Immature natural killer cell (primary cell): ENCODE measurements around the gene NRIP3. TPM values are rescaled to one million over a fixed set of nuclear protein-coding genes. Genes with fewer than 3 reads are reported as not detected.
"Not testable (repeated sequence)": the region's sequence is repeated elsewhere in the genome, so short reads cannot be mapped to it uniquely, and the experiment has no call there.

Experiments used
- DNase-seq, 3 donors: peaks; one replicate each; pipeline ENCODE4 v3.0.0; 2022; ENCODE audit warnings: mixed read lengths in 1 of 3
- H3K27ac Mint-ChIP-seq, 6 donors: one replicate each; pipeline ENCODE4 v1.8.0; 2020; ENCODE audit warnings: mixed read lengths in 6 of 6, mild to moderate bottlenecking in 5 of 6, inconsistent platforms in 4 of 6, moderate library complexity in 3 of 6
- H3K27me3 Mint-ChIP-seq, 3 donors: one replicate each; pipeline ENCODE4 v1.8.0; 2020 to 2021; ENCODE audit warnings: low read depth in 3 of 3, mild to moderate bottlenecking in 3 of 3, mixed read lengths in 3 of 3, moderate library complexity in 3 of 3, inconsistent platforms in 1 of 3
- H3K36me3 Mint-ChIP-seq, 3 donors: one replicate each; pipeline ENCODE4 v1.8.0; 2020; ENCODE audit warnings: mixed read lengths in 3 of 3, inconsistent platforms in 2 of 3, mild to moderate bottlenecking in 2 of 3
- H3K4me1 Mint-ChIP-seq, 2 donors: one replicate each; pipeline ENCODE4 v1.8.0; 2020; ENCODE audit warnings: inconsistent platforms in 2 of 2, mild to moderate bottlenecking in 2 of 2, mixed read lengths in 2 of 2, moderate library complexity in 1 of 2
- H3K4me3 Mint-ChIP-seq, 5 donors: one replicate each; pipeline ENCODE4 v1.8.0; 2020; ENCODE audit warnings: mild to moderate bottlenecking in 5 of 5, mixed read lengths in 5 of 5, inconsistent platforms in 3 of 5, moderate library complexity in 3 of 5
- H3K9me3 Mint-ChIP-seq, 6 donors: one replicate each; pipeline ENCODE4 v1.8.0; 2020; ENCODE audit warnings: mild to moderate bottlenecking in 6 of 6, mixed read lengths in 6 of 6, inconsistent platforms in 4 of 6, moderate library complexity in 3 of 6
- polyA plus RNA-seq, 3 donors: library from polyadenylated mRNA; unstranded; fragments of 300-500 nt; fragmentation: Illumina TruSeq; gene quantifications; one replicate each; pipeline ENCODE4 v1.2.3, GENCODE V29; 2021

NRIP3 gene
- polyA plus RNA-seq, 3 donors from 2014 or later: 0.19 to 1.1 TPM; not detected in 1

GRCh38 chr11:9008011-9008550 lies 4.3 kb upstream of the NRIP3 start:
- Mint-ChIP-seq H3K27ac (no peak overlapping the region), H3K9me3 (peaks cover 0 to 4% (median 0%) of the 10 kb centered on the region in 6 donors), H3K4me3 (no peak overlapping the region), H3K36me3 (no peaks in the 10 kb centered on the region), H3K27me3 (peaks cover 2 to 15% (median 8%) of the 10 kb centered on the region in 3 donors), H3K4me1 (peaks cover 8 to 15% of the 10 kb centered on the region in 2 donors)
- no peak for DNase-seq

GRCh38 chr11:9005087-9005486 lies 1.3 kb upstream of the NRIP3 start:
- Mint-ChIP-seq H3K36me3 (no peaks in the 10 kb centered on the region), H3K27ac (peak overlapping the region in 3 of 6 donors; percentile 0 to 38 (median 4)), H3K4me3 (peak overlapping the region; percentile 65 to 82 (median 68)), H3K27me3 (peaks cover 7 to 28% (median 23%) of the 10 kb centered on the region in 3 donors), H3K4me1 (peaks cover 14 to 27% of the 10 kb centered on the region in 2 donors), H3K9me3 (peaks cover 0 to 4% (median 0%) of the 10 kb centered on the region in 6 donors)
- DNase-seq: no peak

GRCh38 chr11:9004183-9004926 lies 554 bp upstream of the NRIP3 start:
- DNase-seq: no peak
- peak overlapping the region; percentile 65 to 82 (median 68) for H3K4me3 Mint-ChIP-seq
- peaks cover 7 to 28% (median 25%) of the 10 kb centered on the region in 3 donors for H3K27me3 Mint-ChIP-seq
- H3K4me1 Mint-ChIP-seq: peaks cover 14 to 27% of the 10 kb centered on the region in 2 donors
- no peaks in the 10 kb centered on the region for H3K36me3 Mint-ChIP-seq
- H3K27ac Mint-ChIP-seq: peak overlapping the region in 1 of 6 donors; percentile 4
- H3K9me3 Mint-ChIP-seq: peaks cover 0 to 4% (median 0%) of the 10 kb centered on the region in 6 donors

GRCh38 chr11:9002920-9003572 lies 755 bp downstream of the NRIP3 start:
- peaks cover 0 to 4% (median 0%) of the 10 kb centered on the region in 6 donors for H3K9me3 Mint-ChIP-seq
- peaks cover 8 to 33% (median 23%) of the 10 kb centered on the region in 3 donors for H3K27me3 Mint-ChIP-seq
- H3K36me3 Mint-ChIP-seq: no peaks in the 10 kb centered on the region
- H3K4me3 Mint-ChIP-seq: peak overlapping the region; percentile 80 to 89 (median 84)
- H3K27ac Mint-ChIP-seq: peak overlapping the region in 4 of 6 donors; percentile 56 to 87 (median 74)
- peaks cover 14 to 27% of the 10 kb centered on the region in 2 donors for H3K4me1 Mint-ChIP-seq
- no peak for DNase-seq

GRCh38 chr11:9001736-9002135 lies 2.1 kb downstream of the NRIP3 start:
- peaks cover 8 to 33% (median 23%) of the 10 kb centered on the region in 3 donors for H3K27me3 Mint-ChIP-seq
- H3K27ac Mint-ChIP-seq: no peak overlapping the region
- H3K4me1 Mint-ChIP-seq: peaks cover 14 to 27% of the 10 kb centered on the region in 2 donors
- H3K4me3 Mint-ChIP-seq: no peak overlapping the region
- no peak for DNase-seq
- peaks cover 0 to 4% (median 0%) of the 10 kb centered on the region in 6 donors for H3K9me3 Mint-ChIP-seq
- H3K36me3 Mint-ChIP-seq: no peaks in the 10 kb centered on the region

- H3K9me3 Mint-ChIP-seq: no peaks in the 10 kb centered on the region
- no peaks in the 10 kb centered on the region for H3K36me3 Mint-ChIP-seq
- H3K4me3 Mint-ChIP-seq: no peak overlapping the region
- DNase-seq: no peak
- H3K27ac Mint-ChIP-seq: no peak overlapping the region
- peaks cover 5 to 11% of the 10 kb centered on the region in 2 donors for H3K4me1 Mint-ChIP-seq
- H3K27me3 Mint-ChIP-seq: peaks cover 8 to 24% (median 8%) of the 10 kb centered on the region in 3 donors
These were observed 5.8 kb downstream of the NRIP3 start for GRCh38 chr11:8998017-8998416.

GRCh38 chr11:8997451-8997850 lies 6.3 kb downstream of the NRIP3 start:
- no peak overlapping the region for H3K4me3 Mint-ChIP-seq
- H3K27me3 Mint-ChIP-seq: peaks cover 6 to 20% (median 7%) of the 10 kb centered on the region in 3 donors
- H3K9me3 Mint-ChIP-seq: no peaks in the 10 kb centered on the region
- H3K4me1 Mint-ChIP-seq: peaks cover 2 to 5% of the 10 kb centered on the region in 2 donors
- DNase-seq: no peak
- H3K36me3 Mint-ChIP-seq: no peaks in the 10 kb centered on the region
- H3K27ac Mint-ChIP-seq: no peak overlapping the region

GRCh38 chr11:8989453-8989852 lies 14.3 kb downstream of the NRIP3 start:
- H3K27me3 Mint-ChIP-seq: peaks cover 0 to 5% (median 2%) of the 10 kb centered on the region in 3 donors
- H3K36me3 Mint-ChIP-seq: no peaks in the 10 kb centered on the region
- DNase-seq: no peak
- H3K4me3 Mint-ChIP-seq: no peak overlapping the region
- no peaks in the 10 kb centered on the region for H3K4me1 Mint-ChIP-seq
- no peaks in the 10 kb centered on the region for H3K9me3 Mint-ChIP-seq
- no peak overlapping the region for H3K27ac Mint-ChIP-seq

- peaks cover 0 to 5% (median 2%) of the 10 kb centered on the region in 3 donors for H3K27me3 Mint-ChIP-seq
- H3K4me3 Mint-ChIP-seq: no peak overlapping the region
- DNase-seq: no peak
- H3K27ac Mint-ChIP-seq: no peak overlapping the region
- no peaks in the 10 kb centered on the region for H3K9me3 Mint-ChIP-seq
- H3K4me1 Mint-ChIP-seq: no peaks in the 10 kb centered on the region
- H3K36me3 Mint-ChIP-seq: no peaks in the 10 kb centered on the region
These were observed 15.2 kb downstream of the NRIP3 start for GRCh38 chr11:8988329-8989234.

- H3K9me3 Mint-ChIP-seq: no peaks in the 10 kb centered on the region
- no peaks in the 10 kb centered on the region for H3K36me3 Mint-ChIP-seq
- H3K4me1 Mint-ChIP-seq: no peaks in the 10 kb centered on the region
- H3K27me3 Mint-ChIP-seq: peaks cover 0 to 5% (median 2%) of the 10 kb centered on the region in 3 donors
- DNase-seq: no peak
- no peak overlapping the region for H3K4me3 Mint-ChIP-seq
- H3K27ac Mint-ChIP-seq: no peak overlapping the region
These were observed 16.4 kb downstream of the NRIP3 start for GRCh38 chr11:8987446-8987845.

GRCh38 chr11:8986772-8987171 lies 17.0 kb downstream of the NRIP3 start:
- not testable (repeated sequence) for H3K36me3 Mint-ChIP-seq, H3K27me3 Mint-ChIP-seq, H3K4me1 Mint-ChIP-seq, DNase-seq, H3K27ac Mint-ChIP-seq, H3K4me3 Mint-ChIP-seq, H3K9me3 Mint-ChIP-seq

- no peak overlapping the region for H3K27ac Mint-ChIP-seq
These were observed 18.3 kb downstream of the NRIP3 start for GRCh38 chr11:8985462-8985861.

GRCh38 chr11:8983552-8983951 lies 20.2 kb downstream of the NRIP3 start:
- H3K27me3 Mint-ChIP-seq: peaks cover 0 to 3% (median 0%) of the 10 kb centered on the region in 3 donors
- no peaks in the 10 kb centered on the region for H3K9me3 Mint-ChIP-seq
- no peak overlapping the region for H3K27ac Mint-ChIP-seq
- no peak overlapping the region for H3K4me3 Mint-ChIP-seq
- H3K4me1 Mint-ChIP-seq: no peaks in the 10 kb centered on the region
- H3K36me3 Mint-ChIP-seq: no peaks in the 10 kb centered on the region
- no peak for DNase-seq

More at GRCh38 chr11:8985462-8985861, 18.3 kb downstream of the NRIP3 start:
- DNase-seq: no peak
- Mint-ChIP-seq H3K36me3 (no peaks in the 10 kb centered on the region), H3K4me1 (no peaks in the 10 kb centered on the region), H3K27me3 (peaks cover 0 to 5% (median 2%) of the 10 kb centered on the region in 3 donors), H3K9me3 (no peaks in the 10 kb centered on the region), H3K4me3 (no peak overlapping the region)
